ENCODE measurements around the gene AREL1.
"Not testable (repeated sequence)": the region's sequence is repeated elsewhere in the genome, so short reads cannot be mapped to it uniquely, and the experiment has no call there.

Gene AREL1

GRCh38 chr14:74712499-74713394 lies at the start of gene AREL1, which contains the start of gene FCF1:
Gene AREL1, minus strand, starts transcription at chr14:74713080. Its CDS starts 27,465 bp downstream, at chr14:74685615.
Gene FCF1, plus strand, starts transcription at chr14:74713144. Its CDS starts 54 bp downstream, at chr14:74713198.
- DNase-seq, result no peak

- not testable (repeated sequence) for DNase-seq
Observed at GRCh38 chr14:74758505-74758904, 45.6 kb upstream of the AREL1 start.

GRCh38 chr14:74756326-74756725 lies 43.4 kb upstream of the AREL1 start:
- no peak for DNase-seq

GRCh38 chr14:74754899-74755298 lies 42.0 kb upstream of the AREL1 start:
- DNase-seq, result no peak

GRCh38 chr14:74754157-74754556 lies 41.3 kb upstream of the AREL1 start:
- DNase-seq, result no peak

- no peak for DNase-seq
Observed at GRCh38 chr14:74747237-74747636, 34.4 kb upstream of the AREL1 start.

GRCh38 chr14:74739293-74740030 lies 26.6 kb upstream of the AREL1 start:
- DNase-seq, result no peak

- no peak for DNase-seq
Observed at GRCh38 chr14:74737753-74738325, 25.0 kb upstream of the AREL1 start.

GRCh38 chr14:74735125-74735524 lies 22.2 kb upstream of the AREL1 start:
- DNase-seq, result no peak

GRCh38 chr14:74733221-74733620 lies 20.3 kb upstream of the AREL1 start:
- DNase-seq, result no peak

GRCh38 chr14:74732387-74732786 lies 19.5 kb upstream of the AREL1 start:
- DNase-seq, result no peak

GRCh38 chr14:74723134-74723533 lies 10.3 kb upstream of the AREL1 start:
- DNase-seq, result no peak

- DNase-seq, result no peak
Observed at GRCh38 chr14:74720526-74720925, 7.6 kb upstream of the AREL1 start.

GRCh38 chr14:74713395-74713735 lies 485 bp upstream of the AREL1 start:
- no peak for DNase-seq

GRCh38 chr14:74711651-74712050 lies 1.2 kb downstream of the AREL1 start:
- no peak for DNase-seq

GRCh38 chr14:74710480-74710879 lies 2.4 kb downstream of the AREL1 start:
- DNase-seq, result no peak

- DNase-seq, result no peak
Observed at GRCh38 chr14:74705613-74706500, 7.0 kb downstream of the AREL1 start.

GRCh38 chr14:74704656-74705055 lies 8.2 kb downstream of the AREL1 start:
- no peak for DNase-seq

- DNase-seq, result no peak
Observed at GRCh38 chr14:74703043-74703442, 9.8 kb downstream of the AREL1 start.

- no peak for DNase-seq
Observed at GRCh38 chr14:74702293-74702692, 10.6 kb downstream of the AREL1 start.

GRCh38 chr14:74698465-74698864 lies 14.4 kb downstream of the AREL1 start:
- DNase-seq, result no peak

GRCh38 chr14:74697976-74698375 lies 14.9 kb downstream of the AREL1 start:
- DNase-seq, result no peak

GRCh38 chr14:74697543-74697942 lies 15.3 kb downstream of the AREL1 start:
- no peak for DNase-seq
